ENCODE measurements around the gene NCBP1. TPM values are rescaled to one million over a fixed set of nuclear protein-coding genes. Genes with fewer than 3 reads are reported as not detected.
"Not testable (repeated sequence)": the region's sequence is repeated elsewhere in the genome, so short reads cannot be mapped to it uniquely, and the experiment has no call there.

NCBP1 gene
- polyA plus RNA-seq, 4 donors = 41.2 to 45.3 (median 44.3) TPM

DNA sequence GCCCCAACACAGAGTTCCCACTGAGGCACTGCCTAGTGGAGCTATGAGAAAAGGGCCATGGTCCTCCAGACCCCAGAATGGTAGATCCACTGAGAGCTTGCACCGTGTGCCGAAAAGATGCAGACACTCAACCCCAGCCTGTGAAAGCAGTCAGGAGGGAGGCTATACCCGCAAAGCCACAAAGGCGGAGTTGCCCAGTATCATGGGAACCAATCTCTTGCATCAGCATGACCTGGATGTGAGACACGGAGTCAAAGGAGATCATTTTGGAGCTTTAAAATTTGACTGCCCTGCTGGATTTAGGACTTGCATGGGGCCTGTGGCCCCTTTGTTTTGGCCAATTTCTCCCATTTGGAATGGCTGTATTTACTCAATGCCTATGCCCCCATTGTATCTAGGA is 11.1 kb upstream of the NCBP1 start:
- DNase-seq (ENCODE audit: low read depth in 4 of 4, low spot score in 3 of 4) = not testable (repeated sequence)

DNA sequence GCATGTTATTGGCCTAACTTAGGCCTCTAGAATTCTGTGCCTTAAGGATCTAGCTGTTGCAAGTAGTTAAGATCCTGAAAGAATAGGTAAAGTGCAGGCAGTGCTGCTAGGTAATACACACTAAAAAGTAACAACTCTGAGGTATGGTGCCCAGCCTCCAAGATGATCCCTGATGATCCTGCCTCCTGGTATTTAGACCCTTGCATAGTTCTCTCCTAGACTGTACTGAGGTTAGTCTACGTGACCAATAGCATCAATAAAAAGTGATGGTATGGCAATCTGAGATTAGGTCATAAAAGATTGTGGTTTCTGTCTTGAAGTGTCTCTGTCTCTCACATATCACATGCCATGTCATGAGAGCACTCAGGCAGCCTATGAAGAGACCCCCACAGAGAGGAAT is 9.7 kb upstream of the NCBP1 start:
- no peak for DNase-seq (ENCODE audit: low read depth in 4 of 4, low spot score in 3 of 4)

DNA sequence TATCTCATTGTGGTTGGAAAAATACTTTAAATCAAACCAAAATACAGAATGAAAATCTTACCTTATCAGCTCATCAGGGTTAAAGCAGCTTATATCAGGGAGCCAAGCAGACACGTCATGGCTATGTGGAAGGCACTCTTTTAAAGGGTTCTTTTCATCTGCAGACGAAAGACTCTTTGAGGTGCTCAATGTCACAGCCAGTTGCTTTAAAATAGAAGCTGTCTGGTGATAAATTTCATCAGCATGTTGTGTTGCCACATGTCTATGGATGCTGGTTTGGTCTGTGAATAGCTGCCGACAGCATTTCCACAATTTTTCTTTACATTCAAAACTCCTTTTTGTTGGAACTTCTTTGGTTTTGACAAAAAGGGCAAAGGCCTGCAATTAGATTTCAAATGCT is 8.0 kb upstream of the NCBP1 start:
- DNase-seq (ENCODE audit: low read depth in 4 of 4, low spot score in 3 of 4) = no peak

GRCh38 chr9:97627624-97628023 is 6.0 kb upstream of the NCBP1 start:
- DNase-seq (ENCODE audit: low read depth in 4 of 4, low spot score in 3 of 4) = no peak

DNA sequence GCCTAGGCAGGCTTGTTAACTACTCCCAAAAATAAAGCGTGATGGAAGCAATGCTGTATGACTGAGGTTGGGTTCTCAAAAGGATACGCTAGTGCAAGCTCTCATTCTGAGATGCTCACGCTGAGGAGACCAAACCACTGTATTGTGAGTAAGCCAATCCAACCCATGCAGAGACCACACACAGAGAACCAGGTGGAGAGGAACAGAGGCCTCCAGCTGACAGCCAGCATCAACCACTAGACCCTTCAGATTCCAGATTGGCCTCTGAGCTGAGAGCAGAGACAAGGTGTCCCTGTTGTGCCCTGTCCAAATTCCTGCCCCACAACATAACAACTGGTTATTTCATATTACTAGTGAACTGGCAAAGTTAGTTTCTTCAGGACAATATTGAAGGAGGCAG is 5.0 kb upstream of the NCBP1 start:
- no peak for DNase-seq (ENCODE audit: low read depth in 4 of 4, low spot score in 3 of 4)

DNA sequence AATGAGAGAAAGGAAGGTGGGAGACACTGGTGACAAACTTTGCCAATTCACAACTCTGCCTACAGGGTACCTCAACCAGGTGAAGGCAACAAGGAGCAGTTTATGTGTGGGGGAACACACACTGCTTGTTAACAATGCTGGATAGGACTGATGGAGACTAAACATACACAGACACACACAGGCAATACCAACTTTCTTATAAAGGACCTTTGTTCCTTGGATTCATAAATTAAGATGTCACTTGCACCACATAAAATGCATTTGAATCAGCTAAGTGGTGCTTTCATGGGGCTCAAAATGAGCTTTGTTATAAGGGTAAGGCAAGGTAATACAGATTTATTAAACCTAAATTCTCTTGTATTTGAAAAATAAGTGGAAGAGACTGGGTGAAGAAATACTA is 4.5 kb upstream of the NCBP1 start:
- no peak for DNase-seq (ENCODE audit: low read depth in 4 of 4, low spot score in 3 of 4)

GRCh38 chr9:97630591-97630990 is 3.0 kb upstream of the NCBP1 start:
- DNase-seq (ENCODE audit: low read depth in 4 of 4, low spot score in 3 of 4) = no peak

- DNase-seq (ENCODE audit: low read depth in 4 of 4, low spot score in 3 of 4) = peak in 3 of 4 donors; percentile 67 to 81 (median 71)
Observed at GRCh38 chr9:97632248-97632984, 1.2 kb upstream of the NCBP1 start.

- peak in 1 of 4 donors; percentile 9 for DNase-seq (ENCODE audit: low read depth in 4 of 4, low spot score in 3 of 4)
Observed at GRCh38 chr9:97633859-97634490, 354 bp downstream of the NCBP1 start.

DNA sequence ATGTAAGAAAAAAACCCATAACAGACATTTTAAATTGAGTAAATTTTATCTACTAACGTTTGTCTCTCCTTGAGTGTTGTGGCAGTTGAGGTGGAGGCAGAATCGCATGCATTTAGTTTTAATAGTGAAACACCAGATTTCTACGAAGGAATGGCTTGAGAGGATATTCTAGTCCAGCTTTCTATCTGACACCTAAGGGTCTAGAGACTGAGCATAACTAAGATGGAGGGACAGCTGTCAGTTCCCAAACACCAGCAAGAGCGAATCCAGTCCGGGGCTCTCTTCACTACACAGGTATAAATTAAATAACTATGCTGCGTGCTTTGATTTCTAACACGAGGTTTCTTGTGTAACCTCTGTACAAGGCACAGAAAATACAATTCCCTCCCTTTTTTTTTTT is 1.4 kb downstream of the NCBP1 start:
- no peak for DNase-seq (ENCODE audit: low read depth in 4 of 4, low spot score in 3 of 4)

DNA sequence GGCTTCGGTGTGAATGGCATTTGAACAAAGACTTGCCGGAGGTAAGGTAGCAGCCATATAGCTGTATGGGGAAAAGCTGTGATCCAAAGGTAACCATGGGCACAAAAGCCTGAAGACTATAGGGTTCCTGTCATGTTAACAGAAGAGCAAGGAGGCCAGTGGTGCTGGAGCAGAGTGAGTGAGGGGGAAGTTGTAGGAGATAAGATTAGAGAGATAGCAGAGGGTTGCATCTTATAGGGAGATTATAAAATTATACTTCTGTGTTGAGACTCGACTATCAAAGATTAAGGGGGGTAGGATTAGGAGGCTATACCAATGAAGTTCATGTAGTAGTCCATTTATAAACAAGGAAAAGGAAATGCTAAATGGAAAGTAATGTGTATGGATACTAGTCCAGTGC is 3.3 kb downstream of the NCBP1 start:
- no peak for DNase-seq (ENCODE audit: low read depth in 4 of 4, low spot score in 3 of 4)

GRCh38 chr9:97638666-97639065 is 5.0 kb downstream of the NCBP1 start:
- DNase-seq (ENCODE audit: low read depth in 4 of 4, low spot score in 3 of 4) = no peak

DNA sequence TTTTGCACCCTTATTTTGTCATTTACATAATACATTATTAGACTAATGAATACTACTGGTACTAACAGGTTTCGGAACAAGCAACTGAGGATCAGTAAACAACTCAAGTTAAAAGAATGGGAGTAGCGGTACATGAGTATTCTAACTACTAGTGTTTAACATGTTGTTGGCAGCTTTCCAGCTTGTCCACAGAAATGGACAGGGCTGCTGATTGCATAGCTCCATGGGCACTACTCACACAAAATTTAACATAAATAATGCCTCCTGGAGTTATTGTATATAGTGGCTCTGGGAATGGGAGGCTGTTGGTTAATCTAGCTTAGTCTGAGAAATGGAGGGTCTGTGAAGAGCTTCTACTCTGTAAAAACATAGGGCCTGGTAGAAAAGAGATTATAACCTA is 6.7 kb downstream of the NCBP1 start:
- DNase-seq (ENCODE audit: low read depth in 4 of 4, low spot score in 3 of 4) = no peak

DNA sequence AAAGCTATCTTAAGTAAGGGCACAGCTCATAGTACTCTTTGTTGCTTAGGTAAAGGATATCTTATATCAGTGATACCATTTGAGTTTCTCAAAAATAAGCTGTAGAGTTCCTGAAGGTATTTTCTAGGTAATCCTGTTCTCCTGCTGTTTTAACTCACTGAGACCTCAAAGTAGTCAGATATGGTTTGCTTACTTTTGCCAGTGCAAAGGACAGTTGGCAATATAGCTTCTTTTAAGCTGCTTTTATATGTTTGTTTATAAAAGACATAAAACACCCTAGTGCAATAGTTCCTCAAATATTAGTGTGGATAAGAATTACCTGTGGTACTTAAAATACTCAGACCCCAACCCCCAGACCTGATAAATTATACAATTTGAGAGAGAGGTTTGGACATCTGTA is 12.1 kb downstream of the NCBP1 start:
- DNase-seq (ENCODE audit: low read depth in 4 of 4, low spot score in 3 of 4) = no peak

DNA sequence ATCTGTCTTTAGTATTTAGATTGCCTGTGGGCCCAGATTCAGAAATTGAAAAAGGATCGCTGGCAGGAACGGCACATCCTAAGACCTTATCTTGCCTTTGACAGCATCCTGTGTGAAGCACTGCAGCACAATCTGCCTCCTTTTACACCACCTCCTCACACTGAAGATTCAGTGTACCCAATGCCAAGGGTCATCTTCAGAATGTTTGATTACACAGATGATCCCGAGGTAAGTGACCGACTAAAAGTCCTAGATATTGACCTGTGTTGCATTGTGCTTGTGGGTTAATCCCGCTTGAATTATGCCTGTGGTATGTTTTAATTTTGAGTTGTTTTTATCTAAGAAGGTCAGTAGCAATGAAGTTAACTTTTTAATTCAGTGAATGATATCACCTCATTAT is 14.4 kb downstream of the NCBP1 start:
- no peak for DNase-seq (ENCODE audit: low read depth in 4 of 4, low spot score in 3 of 4)

- DNase-seq (ENCODE audit: low read depth in 4 of 4, low spot score in 3 of 4) = no peak
Observed at GRCh38 chr9:97651646-97652045, 18.0 kb downstream of the NCBP1 start.

GRCh38 chr9:97658707-97659106 is 25.1 kb downstream of the NCBP1 start:
- DNase-seq (ENCODE audit: low read depth in 4 of 4, low spot score in 3 of 4) = no peak

- no peak for DNase-seq (ENCODE audit: low read depth in 4 of 4, low spot score in 3 of 4)
Observed at GRCh38 chr9:97659771-97660170, 26.1 kb downstream of the NCBP1 start.

DNA sequence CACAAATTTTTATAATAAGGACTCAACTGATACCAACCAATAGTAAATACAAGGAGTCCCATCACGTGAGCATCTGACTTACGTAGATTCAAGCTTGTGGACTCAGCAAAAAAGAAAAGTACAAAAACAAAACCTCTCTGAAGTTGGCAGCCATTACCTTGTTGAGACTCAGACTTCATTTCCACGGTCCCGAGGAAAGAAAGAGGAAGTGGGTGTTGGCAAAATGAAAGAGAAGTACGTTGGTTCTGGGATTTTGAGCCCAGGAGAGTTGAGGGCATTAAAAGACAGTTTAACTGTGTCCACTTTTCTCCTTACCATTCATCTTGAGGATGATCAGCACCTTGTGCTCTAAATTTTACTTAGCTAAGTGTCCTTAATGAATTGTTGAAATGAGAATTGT is 26.7 kb downstream of the NCBP1 start:
- no peak for DNase-seq (ENCODE audit: low read depth in 4 of 4, low spot score in 3 of 4)

- no peak for DNase-seq (ENCODE audit: low read depth in 4 of 4, low spot score in 3 of 4)
Observed at GRCh38 chr9:97660847-97661246, 27.2 kb downstream of the NCBP1 start.

- no peak for DNase-seq (ENCODE audit: low read depth in 4 of 4, low spot score in 3 of 4)
Observed at GRCh38 chr9:97665742-97666141, 32.1 kb downstream of the NCBP1 start.

DNA sequence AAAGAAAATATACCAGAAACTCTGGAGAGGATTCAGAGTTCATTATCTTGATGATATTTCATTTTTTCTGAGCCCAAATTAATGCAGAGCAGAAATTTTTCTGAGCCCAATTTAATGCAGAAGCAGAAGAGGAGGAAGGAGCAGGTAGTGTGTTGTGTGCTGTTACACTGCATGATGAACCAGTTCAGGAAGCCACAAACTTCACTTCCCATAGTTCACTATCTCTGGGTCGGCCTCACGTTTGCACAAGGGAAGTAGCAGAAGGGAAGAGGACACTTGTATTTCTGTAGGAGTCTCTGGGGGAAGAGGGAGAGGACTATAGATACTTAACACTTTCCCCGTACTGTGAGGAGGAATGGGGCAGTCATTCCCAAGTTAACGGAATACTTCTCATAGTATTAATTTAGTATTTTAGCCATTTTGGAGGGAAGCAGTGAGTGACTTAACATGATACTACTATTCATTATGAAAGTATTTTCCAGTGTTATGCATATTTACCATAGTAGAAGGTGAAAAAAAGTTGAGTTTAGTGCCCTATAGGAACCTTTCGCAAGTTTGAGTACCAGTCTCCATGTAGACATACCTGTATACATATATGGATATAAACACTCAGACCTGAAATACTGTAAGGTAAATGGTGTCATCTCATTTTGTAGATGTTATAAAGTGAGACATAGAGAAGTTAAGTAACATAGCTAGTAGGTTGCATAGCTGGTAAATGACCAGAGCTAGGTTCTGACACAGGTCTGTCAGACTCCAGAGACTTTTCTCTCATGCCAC is 33.5 kb downstream of the NCBP1 start:
- no peak for DNase-seq (ENCODE audit: low read depth in 4 of 4, low spot score in 3 of 4)
